GM12874 (cell line): ENCODE data around the gene CAMK2N2.

Experiments
- TF ChIP-seq, protein P1 (sequence below): IDR thresholded peaks from 2 replicates; pipeline ENCODE4 v1.5.1; 2011; ENCODE audit warnings: low read depth, mild to moderate bottlenecking, control low read depth, low read length, moderate library complexity; ENCODE audit not compliant: insufficient read depth

The CAMK2N2 gene

DNA sequence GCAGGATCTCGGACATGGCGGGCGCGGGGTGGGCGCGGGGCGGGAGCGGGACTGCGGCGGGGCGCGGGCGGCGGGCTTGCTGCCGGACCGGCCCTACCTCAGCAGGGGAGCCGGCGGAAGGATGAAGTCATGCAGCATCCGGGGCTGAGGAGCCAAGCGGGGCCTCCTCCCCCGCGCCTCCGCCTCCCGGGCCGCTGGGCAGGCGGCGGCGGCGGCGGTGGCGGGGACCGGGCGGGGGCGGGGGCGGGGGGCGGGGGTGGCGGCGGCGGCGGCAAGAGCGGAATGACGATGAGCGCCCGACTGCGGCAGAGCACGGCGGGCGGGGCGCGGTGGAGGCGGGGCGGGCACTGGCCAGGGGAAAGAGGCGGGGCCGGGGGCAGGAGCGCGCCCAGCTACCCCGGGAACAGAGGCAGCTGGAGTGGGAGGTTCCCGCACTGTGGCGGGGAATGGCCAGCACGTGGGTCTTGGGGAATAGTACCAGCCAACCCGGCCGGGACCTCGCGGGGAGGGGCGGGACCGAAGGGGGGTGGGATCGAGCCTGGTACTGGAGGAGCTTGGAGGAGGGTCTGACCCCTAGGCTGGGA is at the start of gene CAMK2N2:
Gene CAMK2N2 (minus strand): TSS at position 284 of the 584 bp plus-strand sequence. CDS start 268 bp downstream, at position 16.
- TF ChIP-seq, protein P1, sequence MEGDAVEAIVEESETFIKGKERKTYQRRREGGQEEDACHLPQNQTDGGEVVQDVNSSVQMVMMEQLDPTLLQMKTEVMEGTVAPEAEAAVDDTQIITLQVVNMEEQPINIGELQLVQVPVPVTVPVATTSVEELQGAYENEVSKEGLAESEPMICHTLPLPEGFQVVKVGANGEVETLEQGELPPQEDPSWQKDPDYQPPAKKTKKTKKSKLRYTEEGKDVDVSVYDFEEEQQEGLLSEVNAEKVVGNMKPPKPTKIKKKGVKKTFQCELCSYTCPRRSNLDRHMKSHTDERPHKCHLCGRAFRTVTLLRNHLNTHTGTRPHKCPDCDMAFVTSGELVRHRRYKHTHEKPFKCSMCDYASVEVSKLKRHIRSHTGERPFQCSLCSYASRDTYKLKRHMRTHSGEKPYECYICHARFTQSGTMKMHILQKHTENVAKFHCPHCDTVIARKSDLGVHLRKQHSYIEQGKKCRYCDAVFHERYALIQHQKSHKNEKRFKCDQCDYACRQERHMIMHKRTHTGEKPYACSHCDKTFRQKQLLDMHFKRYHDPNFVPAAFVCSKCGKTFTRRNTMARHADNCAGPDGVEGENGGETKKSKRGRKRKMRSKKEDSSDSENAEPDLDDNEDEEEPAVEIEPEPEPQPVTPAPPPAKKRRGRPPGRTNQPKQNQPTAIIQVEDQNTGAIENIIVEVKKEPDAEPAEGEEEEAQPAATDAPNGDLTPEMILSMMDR = no peak

DNA sequence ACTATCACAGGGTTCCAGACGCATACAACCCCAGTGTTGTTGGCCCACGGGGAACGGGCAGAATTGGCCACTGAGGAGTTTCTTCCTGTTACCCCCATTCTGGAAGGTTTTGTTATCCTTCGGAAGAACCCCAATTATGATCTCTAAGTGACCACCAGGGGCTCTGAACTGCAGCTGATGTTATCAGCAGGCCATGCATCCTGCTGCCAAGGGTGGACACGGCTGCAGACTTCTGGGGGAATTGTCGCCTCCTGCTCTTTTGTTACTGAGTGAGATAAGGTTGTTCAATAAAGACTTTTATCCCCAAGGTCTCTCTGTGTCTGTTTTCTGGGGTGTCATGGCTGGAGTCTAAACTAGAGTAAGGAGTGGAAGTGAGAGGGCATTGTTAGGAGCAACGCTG is 47.4 kb upstream of the CAMK2N2 start:
- TF ChIP-seq, protein P1 = no peak

DNA sequence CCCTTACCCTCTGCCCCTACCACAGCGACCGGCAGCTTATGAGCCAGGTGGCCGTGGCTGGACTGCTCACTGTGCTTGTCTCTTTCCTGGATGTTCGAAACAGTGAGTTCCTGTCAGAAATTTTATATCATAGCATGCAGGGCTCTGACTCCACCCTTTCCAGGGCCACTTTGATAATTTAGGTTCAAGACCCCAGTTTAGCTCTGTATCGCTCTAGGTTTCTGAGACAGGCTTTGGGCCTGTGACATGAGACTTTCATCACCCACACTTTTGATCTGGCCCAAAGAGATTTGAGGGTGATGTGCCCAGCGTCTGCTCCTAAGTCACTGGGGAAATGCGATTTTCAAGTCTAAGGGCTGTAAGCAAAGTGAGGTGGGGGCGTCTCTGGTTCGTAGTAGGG is 46.6 kb upstream of the CAMK2N2 start:
- TF ChIP-seq, protein P1 = no peak

DNA sequence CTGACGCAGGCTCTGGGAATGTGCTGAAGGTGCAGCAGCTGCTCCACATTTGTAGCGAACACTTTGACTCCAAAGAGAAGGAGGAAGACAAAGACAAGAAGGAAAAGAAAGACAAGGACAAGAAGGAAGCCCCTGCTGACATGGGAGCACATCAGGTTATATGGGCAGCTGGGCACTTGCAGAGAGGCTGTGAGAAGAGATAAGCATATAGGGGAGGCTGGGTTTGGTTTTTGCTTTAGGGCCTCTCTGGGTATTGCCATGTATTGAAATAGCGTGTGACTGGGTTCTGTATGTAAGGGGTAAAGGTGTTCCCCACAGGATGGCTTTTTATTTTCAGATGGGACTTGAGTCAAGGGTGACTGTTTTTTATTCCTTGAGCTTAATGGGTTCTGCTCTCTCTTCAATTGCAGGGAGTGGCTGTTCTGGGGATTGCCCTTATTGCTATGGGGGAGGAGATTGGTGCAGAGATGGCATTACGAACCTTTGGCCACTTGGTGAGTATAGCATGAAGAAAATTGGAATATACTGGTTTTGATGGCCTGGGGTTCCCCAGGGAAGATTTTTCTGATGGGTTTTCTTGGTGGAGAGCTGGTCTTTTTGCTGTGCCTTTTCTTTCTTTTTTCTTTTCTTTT is 45.1 kb upstream of the CAMK2N2 start:
- TF ChIP-seq, protein P1 = no peak

DNA sequence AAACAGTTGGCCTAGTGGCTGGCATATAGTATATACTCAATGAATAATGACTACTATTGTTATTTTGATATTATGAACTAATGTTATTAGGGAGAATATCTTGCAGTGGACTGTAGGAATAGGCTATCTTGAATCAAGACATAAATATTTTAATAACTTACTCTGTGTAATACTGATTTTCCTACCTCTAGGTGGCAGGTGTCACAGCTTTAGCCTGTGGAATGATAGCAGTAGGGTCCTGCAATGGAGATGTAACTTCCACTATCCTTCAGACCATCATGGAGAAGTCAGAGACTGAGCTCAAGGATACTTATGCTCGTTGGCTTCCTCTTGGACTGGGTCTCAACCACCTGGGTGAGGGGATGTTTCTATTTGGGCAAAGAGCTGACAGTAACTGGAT is 44.2 kb upstream of the CAMK2N2 start:
- TF ChIP-seq, protein P1 = no peak

DNA sequence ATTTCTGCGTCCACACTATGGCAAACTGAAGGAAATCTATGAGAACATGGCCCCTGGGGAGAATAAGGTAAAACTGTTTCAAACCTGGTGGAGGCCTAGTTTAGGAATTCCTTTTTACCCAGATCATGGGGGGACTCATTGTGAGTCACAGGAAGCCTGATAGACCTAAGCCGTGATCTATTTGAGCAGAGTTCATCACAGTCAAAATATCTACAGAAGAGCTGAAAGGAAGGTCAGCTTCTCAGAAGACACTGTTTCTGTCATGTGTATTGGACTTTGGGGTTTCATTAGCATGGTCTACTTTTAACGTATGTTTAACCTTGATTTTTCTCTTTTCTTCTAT is 39.0 kb upstream of the CAMK2N2 start:
- TF ChIP-seq, protein P1 = no peak

DNA sequence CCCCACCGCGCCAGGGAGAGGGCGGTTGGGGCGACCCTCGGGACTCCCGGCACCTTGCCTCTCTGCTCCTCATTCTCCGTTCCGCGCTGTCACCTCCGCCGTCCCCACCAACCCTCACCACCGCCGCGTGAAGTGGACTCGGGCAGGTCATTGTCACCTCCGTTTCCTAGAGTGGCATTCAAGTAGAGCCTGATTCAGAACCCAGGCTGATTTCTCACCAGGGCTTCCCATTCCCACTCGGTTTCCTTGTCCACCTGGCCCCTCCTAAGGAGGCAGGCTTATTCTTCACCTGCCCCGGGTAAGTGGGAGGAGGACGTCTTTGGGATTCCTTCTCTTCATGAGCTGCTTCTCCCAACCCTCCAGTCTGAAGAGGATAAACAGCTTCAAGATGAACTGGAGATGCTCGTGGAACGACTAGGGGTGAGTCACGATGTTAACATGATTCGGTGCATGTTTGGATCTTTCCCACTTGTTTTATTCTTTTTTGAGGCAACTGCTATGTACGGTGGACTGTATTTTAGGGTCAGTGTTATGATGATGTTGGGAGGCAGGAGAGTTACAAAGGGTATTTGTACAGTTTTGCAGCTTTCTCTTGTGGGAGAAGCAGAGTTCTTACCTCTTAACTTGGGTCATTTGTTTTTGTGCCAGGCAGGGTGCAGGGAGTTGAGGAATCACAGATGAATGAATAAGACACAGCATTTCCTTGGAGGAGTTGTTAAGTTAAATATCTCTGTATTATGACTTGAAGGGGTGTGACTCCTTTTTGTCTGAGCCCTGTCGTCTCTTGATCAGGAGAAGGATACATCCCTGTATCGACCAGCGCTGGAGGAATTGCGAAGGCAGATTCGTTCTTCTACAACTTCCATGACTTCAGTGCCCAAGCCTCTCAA is 38.4 kb upstream of the CAMK2N2 start:
- TF ChIP-seq, protein P1 = no peak
